Fibroblast of pulmonary artery (primary cell): ENCODE results near the gene LRRC2.

Experiments used
- DNase-seq: peaks from one replicate; pipeline ENCODE4 v3.0.0-alpha.2; 2010; ENCODE audit warnings: low read depth
- H3K4me3 ChIP-seq: replicated peaks from 2 replicates; pipeline ENCODE4 v1.5.1; 2011; ENCODE audit warnings: low read depth, mild to moderate bottlenecking, control low read depth, low read length, moderate library complexity
- TF ChIP-seq, protein P1 (sequence below): IDR thresholded peaks from 2 replicates; pipeline ENCODE4 v1.5.1; 2011; ENCODE audit warnings: mild to moderate bottlenecking, control low read depth, low read length, inconsistent platforms; ENCODE audit errors: missing control alignments

LRRC2 gene

DNA sequence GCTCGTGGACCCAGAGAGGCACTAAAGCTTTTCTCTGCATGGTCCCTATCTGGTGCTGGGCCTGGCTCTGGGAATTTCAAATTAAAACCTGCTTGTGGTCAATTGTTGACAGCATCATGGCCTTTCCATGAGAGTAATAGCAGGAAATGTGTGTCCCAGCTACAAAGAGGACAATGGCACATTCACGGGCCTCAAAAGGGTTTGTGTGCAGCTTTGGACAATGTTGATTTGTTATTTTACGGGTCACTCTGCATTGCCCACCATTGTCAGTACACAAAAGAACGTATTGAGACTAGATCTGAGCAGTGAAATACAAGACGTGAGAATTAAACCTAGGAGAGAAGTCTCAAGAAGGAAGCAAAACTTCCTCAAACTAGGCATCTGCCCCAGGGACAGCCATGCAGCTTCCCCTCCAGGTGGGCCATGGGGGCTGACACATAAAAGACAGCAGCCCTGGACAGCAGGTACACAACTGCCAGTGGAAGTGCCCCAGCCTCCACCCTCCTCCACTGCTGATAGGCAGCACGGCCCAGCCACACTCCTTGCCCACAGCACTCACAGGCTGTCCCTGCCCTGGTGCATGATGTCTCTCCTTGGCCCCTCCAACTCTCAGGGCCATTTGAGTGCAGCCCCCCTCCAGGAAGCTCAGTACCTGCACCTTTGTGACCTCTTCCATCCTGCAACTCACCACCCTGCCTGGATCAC lies 85.5 kb downstream of the LRRC2 start:
- DNase-seq = no peak
- TF ChIP-seq, protein P1, sequence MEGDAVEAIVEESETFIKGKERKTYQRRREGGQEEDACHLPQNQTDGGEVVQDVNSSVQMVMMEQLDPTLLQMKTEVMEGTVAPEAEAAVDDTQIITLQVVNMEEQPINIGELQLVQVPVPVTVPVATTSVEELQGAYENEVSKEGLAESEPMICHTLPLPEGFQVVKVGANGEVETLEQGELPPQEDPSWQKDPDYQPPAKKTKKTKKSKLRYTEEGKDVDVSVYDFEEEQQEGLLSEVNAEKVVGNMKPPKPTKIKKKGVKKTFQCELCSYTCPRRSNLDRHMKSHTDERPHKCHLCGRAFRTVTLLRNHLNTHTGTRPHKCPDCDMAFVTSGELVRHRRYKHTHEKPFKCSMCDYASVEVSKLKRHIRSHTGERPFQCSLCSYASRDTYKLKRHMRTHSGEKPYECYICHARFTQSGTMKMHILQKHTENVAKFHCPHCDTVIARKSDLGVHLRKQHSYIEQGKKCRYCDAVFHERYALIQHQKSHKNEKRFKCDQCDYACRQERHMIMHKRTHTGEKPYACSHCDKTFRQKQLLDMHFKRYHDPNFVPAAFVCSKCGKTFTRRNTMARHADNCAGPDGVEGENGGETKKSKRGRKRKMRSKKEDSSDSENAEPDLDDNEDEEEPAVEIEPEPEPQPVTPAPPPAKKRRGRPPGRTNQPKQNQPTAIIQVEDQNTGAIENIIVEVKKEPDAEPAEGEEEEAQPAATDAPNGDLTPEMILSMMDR = no peak
- H3K4me3 ChIP-seq = no peak overlapping the region

DNA sequence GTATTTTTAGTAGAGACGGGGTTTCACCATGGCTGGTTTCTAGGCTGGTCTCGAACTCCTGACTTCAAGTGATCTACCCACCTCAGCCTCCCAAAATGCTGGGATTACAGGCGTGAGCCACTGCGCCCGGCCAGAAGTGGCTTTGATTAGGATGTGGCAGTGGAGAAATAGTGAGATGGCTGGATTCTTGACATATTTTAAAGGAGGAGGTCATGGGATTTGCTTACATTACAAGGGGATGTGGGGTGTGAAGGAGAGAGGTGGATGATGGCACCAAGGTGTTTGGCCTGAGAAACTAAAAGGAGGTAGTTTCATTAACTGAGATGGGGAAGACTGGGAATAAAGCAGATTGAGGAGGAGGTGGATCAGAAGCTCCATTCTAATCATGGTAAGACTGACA lies 86.4 kb downstream of the LRRC2 start:
- DNase-seq = no peak
- TF ChIP-seq, protein P1 = no peak

DNA sequence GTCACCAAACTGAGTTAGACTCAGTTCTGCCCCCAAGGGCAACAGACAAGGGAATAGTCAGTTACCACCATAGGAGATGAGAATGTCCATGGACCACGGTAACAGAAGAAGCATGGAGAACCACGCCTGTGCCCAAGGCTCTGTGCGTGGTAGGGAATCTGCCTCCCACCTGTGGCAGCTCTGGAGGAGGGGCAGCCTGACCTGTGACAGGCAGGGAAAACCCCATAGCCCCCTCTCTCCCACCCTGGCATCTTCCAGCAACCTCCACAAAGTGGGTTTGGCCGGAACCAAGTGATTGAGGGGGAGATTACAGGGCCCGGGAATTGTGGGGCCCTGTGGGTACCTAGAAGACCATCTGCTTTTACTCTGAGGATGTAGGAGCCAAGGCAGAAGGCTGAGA lies 87.1 kb downstream of the LRRC2 start:
- TF ChIP-seq, protein P1 = no peak
- H3K4me3 ChIP-seq = no peak overlapping the region
- DNase-seq = no peak

More for the DNA sequence above, 86.4 kb downstream of the LRRC2 start:
- no peak overlapping the region for H3K4me3 ChIP-seq

DNA sequence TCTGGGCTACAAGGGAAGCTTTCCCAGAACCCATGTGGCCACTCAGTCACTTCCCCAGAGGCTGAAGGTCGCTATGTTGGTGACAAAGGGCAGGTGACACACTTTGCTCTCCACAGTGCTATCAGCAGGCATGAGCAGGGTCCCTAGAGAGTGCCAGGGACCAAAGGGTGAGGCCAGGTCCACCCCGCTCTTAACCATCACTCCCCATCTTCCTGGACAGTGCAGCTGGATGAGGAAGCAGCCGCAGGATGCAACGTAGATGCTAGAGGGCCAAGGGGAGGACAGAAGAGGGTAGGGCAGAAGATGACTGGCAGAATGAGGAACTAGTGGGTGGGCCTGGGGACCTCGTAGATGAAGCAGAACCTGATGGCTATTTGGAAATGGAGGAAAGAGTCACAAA lies 87.8 kb downstream of the LRRC2 start:
- no peak overlapping the region for H3K4me3 ChIP-seq
- DNase-seq = no peak
- TF ChIP-seq, protein P1 = no peak

DNA sequence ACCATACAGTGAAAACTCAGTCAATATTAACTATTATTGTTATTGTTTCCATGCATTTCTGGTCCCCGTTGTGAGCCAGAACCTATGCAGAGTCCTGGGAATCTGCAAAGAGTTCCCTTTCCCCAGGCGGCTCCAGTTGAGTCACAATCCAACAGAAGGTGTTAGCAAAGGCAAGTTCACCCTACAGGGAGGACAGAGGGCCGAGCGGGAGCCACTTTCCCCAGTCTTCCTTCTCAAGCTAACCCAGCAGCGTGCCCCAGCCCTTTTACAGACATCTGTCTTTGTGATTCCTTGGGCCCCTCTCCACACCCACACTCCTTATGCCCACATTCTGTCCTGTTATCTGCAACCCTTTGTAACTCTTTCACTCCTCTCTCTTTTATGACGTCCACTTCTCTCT lies 88.3 kb downstream of the LRRC2 start:
- DNase-seq = no peak
- TF ChIP-seq, protein P1 = no peak

DNA sequence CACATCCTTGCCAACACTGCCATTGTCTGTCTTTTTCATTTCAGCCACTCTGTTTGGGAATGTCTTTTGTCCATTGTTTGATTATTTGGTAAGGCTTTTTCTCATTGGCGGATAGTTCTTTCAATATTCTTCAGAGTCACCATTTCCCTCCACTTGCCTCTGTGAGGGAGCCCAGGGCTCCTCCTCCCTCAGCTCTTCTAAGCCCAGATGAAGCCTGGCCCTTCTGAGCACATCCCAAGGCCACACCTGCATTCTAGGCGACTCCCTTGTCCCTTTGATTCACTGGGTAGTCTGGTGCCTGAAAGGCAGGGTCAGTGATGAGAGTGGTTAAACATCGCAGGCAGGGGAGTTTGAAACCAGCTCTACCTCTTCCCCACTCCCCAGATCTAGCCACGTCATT lies 89.0 kb downstream of the LRRC2 start:
- no peak overlapping the region for H3K4me3 ChIP-seq
- TF ChIP-seq, protein P1 = no peak
- no peak for DNase-seq

More for the DNA sequence above, 88.3 kb downstream of the LRRC2 start:
- H3K4me3 ChIP-seq = no peak overlapping the region

DNA sequence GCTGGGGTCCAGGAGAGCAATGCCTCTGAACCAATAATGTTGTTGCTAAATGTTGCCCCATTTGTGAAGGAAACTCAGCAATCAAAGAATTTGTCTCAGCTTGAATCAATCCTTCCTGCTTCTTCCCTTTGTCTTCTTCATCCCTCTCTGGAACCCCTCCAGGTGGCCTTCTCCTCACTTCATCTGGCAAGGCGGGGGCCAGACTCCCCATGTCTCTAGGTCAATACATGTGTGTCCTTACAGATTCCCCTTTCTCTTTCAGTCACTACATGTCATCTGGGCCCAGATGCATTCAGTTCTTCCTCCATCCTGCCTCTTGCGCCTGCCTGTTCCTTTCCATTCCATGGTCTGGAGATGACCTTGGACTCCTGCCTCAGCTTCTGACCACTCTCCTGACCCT lies 93.4 kb downstream of the LRRC2 start:
- no peak for DNase-seq
- TF ChIP-seq, protein P1 = no peak
- H3K4me3 ChIP-seq = no peak overlapping the region
